ENCODE measurements around the gene HDAC4.

The HDAC4 gene

GRCh38 chr2:239128706-239129105 is 272.1 kb downstream of the HDAC4 start:
- no peak for DNase-seq

GRCh38 chr2:239127513-239127912 is 273.3 kb downstream of the HDAC4 start:
- DNase-seq: no peak

DNA sequence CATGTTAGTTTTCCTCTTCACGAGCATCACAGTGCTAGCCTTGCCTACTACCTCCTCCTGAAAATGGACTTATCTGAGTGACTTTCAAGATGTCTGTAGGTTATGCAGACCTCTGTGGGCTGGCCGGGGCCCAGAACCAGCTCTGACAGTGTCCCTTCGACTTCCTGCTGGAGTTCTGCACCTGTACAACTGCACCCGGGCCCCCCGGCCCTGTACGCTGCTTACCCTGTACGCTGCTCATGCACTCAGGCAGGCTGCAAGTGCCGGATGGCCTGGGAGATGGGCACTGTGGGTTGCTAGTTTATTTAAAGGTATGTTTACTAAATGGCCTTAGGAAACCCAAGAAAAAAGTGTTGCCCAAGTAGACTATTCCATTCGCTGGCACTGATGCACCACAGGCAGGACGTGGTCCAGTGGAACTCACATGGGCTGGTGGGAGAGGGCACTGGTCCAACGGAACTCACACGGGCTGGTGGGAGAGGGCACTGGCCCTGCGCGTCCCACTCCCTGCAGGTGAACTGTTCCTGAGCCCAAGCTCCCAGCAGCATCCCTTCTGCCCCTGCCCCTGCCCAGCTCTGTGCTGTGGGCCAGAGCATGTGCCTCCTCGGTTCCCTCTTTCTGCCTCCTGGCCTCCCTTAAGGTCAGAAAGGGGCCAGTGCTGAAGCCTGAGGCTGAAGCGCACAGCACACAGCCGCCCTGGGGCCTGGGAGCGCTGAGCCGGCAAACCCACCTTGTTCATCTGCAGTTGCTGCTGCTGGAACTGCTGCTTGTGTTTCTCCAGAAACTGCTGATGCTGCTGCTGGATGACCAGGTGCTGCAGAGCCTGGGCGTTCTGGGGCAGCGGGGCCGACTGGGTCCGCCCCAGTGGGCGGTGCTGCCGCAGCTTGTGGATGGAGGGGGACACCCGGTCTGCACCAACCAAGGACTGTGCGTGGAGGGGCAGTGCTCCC is 274.8 kb downstream of the HDAC4 start:
- no peak for DNase-seq

GRCh38 chr2:239124152-239124899 is 276.5 kb downstream of the HDAC4 start:
- no peak for DNase-seq

GRCh38 chr2:239122421-239123110 is 278.3 kb downstream of the HDAC4 start:
- no peak for DNase-seq

DNA sequence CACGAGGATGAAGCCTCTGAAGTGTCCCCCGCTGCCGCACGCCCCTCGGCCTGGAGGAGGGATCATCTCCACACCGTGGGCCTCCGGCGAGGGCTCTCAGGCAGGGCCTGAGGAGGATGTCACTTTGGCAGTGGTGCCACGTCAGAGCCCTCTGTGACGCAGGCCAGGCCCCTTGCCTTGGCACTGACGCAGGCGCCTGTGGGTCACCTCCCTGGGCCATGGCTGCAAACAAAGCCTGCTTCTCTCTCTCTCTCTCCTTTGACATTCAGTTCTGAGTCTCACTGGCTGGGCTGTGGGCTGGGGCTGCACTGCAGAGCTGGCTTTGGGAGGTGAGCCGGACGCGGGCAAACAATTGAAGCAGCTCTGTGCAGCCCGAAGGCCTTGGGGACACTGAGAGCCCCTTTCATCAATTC is 279.2 kb downstream of the HDAC4 start:
- no peak for DNase-seq

GRCh38 chr2:239120664-239121063 is 280.2 kb downstream of the HDAC4 start:
- DNase-seq: no peak

DNA sequence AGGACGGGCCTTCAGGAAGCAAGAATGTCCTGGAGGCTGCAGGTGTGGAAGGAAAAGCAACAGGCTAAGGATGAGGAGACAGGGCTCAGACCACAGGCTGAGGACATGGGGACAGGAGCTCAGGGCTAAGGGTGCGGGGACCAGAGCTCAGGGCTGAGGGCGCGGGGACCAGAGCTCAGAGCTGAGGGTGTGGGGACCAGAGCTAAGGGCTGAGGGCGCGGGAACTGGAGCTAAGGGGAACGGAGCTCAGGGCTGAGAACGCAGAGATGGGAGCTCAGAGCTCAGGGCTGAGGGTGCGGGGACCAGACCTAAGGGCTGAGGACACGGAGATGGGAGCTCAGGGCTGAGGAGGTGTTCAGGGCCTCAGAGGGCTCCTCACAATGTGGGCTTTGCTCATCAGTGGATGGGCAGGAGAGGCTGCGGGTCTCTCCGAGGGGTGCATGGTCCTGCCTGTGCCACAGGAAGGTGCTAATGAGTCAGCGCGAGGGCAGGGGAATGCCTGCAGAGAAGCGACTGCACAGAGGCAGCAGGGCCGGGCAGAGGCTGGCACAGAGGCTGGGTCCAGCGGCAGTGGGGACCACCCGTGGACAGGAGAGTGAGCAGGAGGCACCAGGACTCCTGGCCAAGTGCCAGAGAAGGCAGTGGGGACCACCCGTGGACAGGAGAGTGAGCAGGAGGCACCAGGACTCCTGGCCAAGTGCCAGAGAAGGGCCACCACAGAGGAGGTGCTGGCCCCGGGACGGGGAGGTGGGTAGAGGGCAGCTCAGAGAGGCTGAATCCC is 281.3 kb downstream of the HDAC4 start:
- DNase-seq: no peak

DNA sequence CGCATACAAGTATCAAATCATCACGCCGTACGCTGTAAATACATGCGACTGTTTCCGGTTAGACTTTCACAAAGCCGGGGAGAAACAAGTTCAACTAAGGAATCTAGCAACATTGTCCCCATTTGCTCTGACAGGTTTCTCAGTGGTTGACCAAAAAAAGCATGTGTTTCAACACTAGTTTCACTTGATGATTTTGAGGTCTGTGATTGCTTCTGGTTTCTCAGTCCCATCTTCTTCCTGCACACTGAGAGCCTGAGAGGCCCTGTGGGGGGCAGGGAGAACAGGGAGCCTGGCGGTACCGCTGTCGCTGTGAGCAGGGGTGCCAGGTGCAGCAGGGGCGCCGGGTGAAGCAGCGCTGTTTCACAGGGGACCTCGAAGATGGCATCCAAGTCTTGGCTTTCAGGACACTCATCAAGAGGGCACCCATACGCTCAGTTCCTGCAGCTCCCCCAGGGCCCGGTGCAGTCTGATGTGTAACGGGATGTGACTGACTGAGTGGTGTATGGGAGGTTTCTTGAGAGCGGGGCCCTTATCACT is 282.1 kb downstream of the HDAC4 start:
- DNase-seq: no peak

DNA sequence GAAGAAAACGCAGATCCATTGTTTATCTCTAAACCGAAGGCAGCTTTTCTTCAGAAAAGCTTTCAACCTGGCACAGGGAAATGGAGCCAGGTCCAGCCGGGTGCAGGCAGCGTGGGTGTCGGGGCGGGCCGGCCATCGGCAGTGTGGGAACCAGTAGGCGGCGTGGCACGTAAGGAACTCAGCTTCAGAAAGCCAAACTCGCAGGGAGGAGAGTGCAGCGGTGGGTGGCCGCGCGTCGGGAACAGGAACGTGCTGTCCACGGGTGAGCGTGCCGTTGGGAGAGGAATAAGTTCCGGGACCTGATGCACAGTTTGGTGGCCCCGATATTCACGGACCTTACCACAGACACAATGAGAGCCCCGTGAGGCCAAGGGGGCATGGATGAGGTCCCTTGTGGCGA is 282.6 kb downstream of the HDAC4 start:
- no peak for DNase-seq

GRCh38 chr2:239117831-239118230 is 283.0 kb downstream of the HDAC4 start:
- DNase-seq: no peak

DNA sequence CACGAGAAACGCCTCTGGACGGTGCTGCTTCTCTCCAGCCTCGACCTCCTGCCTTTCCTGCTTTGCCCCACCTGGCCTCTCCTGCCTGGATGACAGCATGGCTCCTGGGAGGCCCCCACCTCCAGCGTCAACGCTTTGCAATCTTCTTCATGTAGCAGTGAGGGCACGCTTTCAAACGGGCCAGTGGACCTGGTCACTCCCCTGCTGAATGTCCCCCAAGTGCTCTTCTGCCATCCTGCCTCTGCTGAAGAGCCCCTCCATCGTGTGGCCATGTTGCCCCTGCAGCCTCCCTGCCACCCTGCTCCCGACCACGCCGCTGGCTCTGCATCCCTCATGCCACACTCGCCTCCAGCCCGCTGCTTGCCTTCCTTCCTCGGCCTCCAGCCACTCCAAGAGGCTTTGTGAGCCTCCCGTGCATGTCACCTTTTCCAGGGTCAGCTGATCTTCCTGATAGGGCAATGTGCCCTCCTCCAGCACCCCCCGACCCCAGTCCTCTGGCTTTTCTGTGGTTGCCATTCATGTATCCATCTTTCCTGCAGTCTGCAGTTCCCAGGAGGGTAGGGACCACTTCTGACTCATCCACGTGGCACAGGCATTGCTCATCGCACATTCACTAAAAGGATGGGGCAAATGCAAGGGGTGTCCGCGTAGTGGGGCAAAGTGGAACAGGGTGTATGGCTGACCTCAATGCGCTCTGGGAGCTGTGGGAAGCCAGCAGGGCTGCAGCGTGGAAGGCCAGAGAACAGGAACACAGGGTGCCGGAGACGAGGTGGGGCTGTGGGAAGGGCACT is 284.2 kb downstream of the HDAC4 start:
- no peak for DNase-seq

- no peak for DNase-seq
Observed at GRCh38 chr2:239115616-239116015, 285.2 kb downstream of the HDAC4 start.

DNA sequence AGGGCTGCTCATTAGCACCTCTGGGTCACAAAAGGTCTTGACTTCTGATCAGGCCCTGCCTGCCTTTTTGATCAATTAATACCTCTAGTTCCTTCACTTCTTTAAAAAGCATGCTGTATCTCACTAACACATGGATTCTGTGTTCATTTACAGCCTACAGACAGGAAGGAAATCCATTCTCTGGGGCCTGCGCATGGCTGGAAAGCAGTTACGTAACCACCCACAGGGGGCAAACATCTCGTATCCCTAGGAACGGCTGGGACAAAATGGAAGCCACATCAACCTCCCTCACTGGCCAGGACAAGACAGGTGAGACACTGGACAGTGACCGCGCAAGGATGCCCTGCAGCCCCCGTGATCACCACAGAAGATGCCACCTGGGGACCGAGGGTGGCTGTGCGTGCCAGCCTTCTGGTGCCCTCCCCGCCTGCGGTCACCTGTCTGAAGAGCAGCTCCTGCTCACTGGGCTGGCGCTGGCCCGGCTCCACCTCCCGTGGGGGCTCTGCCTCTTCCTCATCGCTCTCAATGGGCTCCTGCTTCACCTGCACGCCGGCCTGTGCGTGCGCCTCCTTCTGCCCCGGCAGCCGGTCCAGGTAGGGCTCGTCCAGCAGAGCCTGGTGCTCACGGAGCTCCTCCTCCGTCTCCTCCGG is 286.1 kb downstream of the HDAC4 start:
- peak in 1 of 2 experiments; percentile 27 for DNase-seq

DNA sequence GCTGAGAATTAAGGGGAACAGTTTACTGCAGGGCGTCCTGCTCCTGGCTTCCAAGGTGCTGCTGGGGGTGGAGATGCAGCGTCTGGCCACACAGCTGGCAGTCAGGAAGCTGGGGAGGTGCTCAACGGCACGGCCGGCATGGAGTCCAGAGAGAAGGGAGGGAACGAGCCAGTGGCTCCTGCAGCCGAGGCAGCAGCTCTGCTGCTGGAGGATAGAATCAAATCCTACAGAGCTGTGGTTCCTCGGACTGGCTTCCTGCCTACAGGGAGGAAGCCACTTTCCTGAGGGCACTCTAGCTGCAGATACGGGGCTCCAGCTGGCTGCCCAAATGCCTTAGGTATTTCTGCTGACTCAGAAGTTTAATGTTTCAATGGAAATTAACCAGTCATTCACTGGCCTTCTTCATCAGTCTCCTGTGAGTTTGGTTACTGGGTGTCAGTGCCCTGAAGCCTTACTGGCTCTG is 286.7 kb downstream of the HDAC4 start:
- no peak for DNase-seq

DNA sequence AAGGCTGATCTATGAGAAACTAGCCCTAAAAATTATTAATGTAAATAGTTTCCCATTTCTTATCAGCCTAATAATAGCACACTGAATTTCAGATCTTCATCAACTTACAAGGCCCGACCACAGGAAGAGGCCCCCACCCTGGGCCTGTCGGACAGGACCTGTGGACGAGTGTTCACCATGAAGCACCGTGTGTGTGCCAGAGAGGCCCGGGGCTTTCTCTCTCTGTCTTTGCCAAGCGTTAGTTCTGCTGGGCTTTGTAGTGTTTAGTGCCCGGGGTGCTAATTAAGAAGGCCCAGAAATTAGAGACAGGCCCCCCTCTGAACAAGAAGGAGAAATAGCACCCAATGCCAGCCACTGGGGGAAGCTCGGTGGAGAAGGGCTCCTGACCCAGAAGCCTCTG is 287.2 kb downstream of the HDAC4 start:
- DNase-seq: no peak

DNA sequence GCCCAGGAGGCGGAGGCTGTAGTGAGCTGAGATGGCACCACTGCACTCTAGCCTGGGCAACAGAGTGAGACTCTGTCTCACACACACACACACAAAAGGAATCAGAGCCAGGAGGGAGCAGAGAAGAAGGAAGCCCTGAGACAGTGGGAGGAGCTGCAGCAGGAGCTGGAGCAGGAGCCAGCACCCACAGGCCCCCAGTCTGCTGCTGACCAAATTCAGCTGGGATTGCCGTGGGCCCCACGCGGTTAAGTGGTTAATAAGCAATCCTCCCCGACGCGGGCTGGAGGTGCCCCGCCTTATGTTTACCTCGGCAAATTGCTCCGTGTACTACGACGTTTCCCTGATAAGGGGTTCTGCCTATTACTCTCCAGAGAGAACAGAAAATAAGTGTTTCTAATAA is 287.6 kb downstream of the HDAC4 start:
- no peak for DNase-seq

GRCh38 chr2:239112127-239112774 is 288.6 kb downstream of the HDAC4 start:
- DNase-seq: no peak

GRCh38 chr2:239111401-239112100 is 289.3 kb downstream of the HDAC4 start:
- DNase-seq: no peak

Measured in cerebellar nuclear complex (tissue), 1 donor.